ENCODE data around the gene COX18.

Gene COX18

GRCh38 chr4:73069338-73070073 lies at the start of gene COX18:
COX18 (minus strand) TSS chr4:73069716; CDS start chr4:73069649, 67 bp downstream.
- DNase-seq = peak; percentile 99

DNA sequence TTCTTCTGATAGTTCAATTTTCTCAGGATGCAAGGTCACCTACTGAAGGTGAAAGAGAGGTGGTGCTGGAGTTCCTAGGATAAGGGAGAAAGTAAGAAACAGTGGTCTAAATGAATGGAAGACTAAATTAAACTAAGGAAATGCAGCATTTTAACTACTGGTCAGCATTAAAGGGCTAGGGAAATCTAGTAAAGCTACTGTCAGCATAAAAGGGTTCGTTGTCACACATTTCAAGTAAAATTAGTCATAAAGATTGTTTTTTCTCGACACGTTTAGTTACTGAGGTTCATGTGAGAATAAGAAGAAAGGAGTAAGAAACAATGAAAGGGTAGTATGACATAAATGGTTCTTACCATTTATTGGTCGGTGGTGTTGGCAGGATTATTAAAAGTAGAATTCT lies 40.0 kb upstream of the COX18 start:
- DNase-seq = no peak

GRCh38 chr4:73104695-73105094 lies 35.2 kb upstream of the COX18 start:
- DNase-seq = no peak

DNA sequence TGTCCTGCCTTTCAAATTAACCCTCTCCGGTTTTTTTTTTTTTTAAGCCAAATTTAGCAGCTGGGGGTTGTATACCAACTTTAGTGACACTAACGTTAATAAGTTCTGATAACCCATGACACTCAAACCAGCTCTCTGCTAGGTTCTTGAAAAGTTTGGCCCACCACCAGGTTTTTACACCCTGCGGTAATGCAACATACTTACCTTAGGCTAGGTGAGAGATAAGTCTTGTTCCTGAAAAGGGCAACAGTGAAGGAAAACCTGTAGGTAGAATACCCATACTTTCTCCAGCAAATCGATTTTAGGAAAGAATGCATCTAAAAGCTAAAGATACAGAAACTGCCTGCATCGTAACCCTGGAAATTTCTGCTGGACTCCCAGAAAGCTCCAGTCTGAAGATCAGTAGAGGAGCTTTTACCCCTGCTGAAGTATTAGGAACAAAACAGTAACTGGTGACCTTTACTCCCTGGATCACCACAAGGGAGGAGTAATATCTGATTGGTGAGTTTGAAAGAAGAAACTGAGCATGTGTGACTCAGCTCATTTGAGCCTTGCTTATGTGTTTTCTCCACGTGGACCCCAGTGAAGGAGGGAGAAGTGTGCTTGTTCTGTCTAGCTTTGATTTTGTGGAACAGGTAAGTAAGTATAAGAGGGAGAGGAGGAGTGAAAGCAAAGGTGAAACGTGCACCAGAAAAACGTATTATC lies 34.4 kb upstream of the COX18 start:
- no peak for DNase-seq

DNA sequence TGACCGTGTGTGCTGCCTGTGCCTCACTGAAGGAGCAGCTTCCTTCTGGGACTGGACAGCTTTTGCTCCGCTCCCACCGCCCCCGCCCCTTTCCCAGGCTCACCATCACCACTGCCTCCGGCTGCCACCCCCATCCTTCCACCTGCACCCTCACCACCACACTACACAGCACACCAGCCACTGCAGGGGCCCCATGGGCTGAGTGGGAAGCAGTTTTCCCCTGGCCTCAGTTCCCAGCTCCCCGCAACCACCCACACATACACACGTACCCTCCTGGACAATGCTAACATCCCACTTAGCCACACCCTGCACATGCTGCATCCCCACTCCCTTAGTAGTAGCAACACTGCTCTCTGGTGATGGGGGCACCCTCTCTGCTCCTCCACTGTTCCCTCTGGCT lies 29.6 kb upstream of the COX18 start:
- DNase-seq = no peak

DNA sequence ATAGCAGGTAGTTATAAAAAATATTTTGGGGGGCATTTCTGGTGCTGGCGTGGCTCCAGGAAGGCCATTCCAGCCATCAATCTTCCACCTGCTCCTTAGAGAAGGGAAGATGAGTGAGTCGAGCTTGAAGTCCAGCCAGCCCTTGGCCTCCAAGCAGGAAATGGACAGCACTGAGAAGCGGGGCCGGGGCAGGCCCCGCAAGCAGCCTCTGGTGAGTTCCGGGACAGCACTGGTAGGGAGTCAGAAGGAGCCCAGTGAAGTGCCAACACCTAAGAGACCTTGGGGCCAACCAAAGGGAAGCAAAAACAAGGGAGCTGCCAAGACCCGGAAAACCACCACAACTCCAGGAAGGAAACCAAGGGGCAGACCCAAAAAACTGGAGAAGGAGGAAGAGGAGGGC lies 29.2 kb upstream of the COX18 start:
- no peak for DNase-seq

- no peak for DNase-seq
These were observed 28.5 kb upstream of the COX18 start for GRCh38 chr4:73098016-73098415.

- DNase-seq = no peak
These were observed 23.4 kb upstream of the COX18 start for GRCh38 chr4:73092868-73093267.

DNA sequence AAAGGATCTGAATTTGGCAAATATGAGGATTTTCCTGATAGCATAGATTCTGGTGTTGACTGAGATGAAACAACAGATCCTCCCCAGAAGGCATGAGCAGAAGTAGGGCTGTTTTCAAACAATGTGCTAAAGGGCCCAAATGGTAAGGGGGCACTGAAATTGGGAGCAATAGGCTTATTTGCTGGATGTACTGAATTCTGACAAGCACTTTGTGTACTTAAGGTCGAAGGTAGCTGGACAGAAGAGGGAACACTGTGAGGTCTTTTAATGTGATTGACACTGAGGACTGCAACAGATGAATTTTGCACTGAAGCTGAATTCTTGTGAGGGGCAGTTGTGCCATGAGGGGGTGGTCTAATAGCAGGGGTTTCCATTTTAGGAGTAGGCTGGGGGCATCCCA lies 21.2 kb upstream of the COX18 start:
- DNase-seq = no peak

DNA sequence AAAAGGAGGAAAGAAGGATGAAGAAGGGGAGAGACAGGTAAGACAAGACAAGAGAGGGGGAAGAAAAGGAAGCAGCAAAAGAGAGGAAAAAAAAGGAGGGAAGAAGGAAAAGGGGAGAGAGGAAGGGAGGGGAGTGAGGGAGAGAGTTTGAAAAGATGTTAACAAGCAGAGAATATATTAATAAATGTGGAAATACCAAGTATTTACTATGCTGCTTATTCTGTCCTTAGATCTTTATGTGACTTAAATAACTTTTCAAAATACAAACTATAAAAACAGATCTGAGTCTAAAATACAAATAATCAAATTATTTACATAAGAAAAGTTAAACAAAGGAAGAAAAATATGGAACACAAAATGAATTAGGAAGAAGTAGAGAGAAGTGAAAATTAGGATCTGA lies 18.4 kb upstream of the COX18 start:
- no peak for DNase-seq

DNA sequence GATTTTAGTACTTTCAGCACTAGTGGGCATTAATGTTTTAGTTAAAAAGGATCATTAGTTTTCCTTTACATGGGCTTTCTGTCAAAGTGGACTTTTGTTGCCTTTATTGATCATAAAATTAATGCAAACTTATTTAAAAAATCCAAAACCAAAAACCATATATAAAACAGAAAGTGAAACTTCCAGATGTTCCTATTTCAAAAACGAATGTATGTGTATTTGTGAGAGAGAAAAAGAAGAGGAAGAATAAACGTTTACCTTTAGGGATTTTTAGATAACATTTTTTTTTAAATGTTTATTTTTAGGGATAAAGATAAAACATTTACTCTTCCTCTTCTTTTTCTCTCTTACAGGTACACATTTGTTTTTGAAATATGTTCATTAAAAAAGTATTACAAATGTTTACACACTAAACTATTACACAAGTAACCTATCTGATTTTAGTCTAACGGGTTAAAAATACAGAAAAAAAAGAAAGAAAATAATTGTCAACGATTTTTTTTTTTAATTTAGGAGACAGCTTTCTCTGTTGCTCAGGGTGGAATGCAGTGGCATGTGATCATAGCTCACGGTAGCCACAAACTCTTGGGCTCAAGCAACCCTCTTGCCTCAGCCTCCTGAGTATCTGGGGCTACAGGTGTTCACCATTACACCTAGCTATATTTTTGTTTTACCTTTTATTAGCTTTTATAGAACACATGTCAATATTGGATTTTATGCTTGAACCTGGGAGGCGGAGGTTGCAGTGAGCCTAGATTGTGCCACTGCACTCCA lies 16.8 kb upstream of the COX18 start:
- DNase-seq = no peak

- DNase-seq = no peak
These were observed 11.3 kb upstream of the COX18 start for GRCh38 chr4:73080789-73081188.

DNA sequence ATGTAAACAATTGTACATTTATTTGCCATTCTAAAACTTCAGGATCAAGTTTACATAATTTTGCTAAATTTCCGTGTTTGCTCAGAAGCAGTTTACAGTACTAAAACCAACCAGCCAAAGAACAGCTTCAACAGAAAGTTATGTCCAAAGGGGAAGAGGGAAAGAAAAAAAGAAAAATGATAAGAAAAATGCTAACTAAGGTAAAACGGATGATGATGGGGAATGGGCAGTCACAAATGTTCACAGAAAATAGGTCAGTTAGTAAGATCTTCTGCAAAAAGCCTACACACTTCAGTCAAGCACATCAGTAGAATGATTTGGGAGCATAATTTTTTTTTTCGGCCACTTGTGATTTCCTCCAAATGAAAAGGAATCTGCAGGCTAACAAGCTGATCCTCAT lies 6.3 kb upstream of the COX18 start:
- DNase-seq = no peak

DNA sequence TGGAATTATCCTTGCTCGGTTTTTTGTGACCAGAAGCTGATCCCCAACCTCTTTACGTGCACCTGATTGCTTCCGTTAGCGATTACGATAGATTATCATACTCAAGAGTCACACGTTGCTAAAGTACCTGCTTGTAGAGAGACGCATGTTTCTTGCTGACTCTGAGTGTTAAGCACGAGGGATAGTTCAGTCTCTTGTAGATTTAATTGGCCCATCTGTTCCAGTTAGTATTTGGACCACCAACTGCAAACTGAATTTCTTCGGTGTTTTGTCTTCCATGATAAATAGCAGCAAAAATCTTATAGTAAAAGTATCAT lies 516 bp upstream of the COX18 start:
- DNase-seq = no peak

- peak; percentile 57 for DNase-seq
These were observed 802 bp downstream of the COX18 start for GRCh38 chr4:73068491-73069337.

DNA sequence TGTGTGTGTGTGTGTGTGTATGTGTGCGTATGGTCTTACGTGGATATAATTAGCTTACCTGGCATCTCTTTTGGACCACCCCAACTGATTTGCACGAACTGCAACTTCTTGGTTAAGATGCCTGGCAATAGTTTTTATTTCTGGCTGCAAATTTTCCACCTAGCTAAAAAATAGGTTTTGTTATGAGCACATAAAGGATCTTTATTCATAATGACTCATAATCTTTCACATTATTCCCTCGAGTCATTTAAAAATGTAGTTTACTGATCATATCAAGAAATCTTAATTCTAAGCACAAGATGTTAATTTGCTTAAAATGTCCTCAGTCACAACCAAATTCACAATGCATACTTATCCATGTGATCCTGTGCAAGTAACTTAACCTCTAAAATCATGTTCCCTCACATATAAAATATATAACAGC lies 1.5 kb downstream of the COX18 start:
- no peak for DNase-seq

DNA sequence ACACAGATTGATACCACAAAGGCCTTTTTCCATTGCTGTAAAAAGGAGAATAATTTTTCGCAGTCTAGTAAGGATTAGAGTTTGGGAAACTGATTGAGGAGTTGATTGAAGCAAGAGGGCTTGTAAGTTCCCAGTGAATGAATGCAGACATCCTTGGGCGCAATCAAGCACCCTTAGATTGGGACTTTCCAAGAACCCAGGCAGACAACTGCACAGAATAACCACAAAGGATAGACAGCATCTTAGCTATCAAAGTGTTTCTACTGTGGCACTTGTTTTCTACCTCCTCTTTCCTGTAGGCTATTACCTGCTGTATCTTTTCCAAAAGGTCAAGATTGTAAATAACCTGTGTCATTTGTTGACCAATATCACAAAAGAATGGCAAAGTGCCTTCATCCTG lies 2.6 kb downstream of the COX18 start:
- no peak for DNase-seq

DNA sequence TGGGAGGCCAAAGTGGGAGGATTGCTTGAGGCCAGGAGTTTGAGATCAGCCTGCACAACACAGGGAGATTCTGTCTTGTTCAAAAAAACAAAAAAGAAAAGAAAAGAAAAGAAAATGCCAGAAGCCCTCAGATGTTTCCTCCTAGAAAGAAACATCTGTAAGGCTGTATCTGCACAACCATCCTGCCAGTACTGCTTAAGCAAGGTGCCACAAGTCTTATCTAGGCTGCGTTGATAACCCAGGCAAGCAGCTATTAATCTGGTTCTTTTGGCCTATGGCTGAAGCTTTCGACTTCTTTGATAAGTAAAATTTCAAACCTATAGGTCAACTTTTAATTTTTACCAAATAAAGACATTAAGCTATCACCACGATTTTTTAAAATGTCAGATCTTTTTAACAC lies 3.1 kb downstream of the COX18 start:
- DNase-seq = no peak

GRCh38 chr4:73064536-73064935 lies 5.0 kb downstream of the COX18 start:
- no peak for DNase-seq

GRCh38 chr4:73055241-73055897 lies 14.1 kb downstream of the COX18 start:
- DNase-seq = no peak

GRCh38 chr4:73053974-73054480 lies 15.5 kb downstream of the COX18 start:
- no peak for DNase-seq

DNA sequence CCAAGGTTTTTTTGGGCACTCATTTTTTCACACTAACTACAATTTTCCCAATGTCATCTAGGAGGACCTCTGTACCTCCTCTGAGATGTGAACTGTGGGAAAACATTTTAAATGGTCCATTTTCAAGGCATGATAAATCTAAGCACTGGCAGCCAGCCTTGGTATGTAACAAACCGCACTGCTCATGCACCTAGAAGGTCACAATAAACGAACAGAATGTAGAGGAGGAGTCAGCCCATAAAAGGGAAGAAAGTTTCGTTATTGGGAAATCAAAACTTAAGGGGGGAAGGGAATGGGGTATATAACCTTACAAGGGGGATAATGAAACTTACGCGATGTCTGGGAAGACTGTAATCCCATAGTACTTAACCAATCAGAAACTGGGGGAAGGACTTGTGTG lies 16.4 kb downstream of the COX18 start:
- no peak for DNase-seq
